ENCODE results near the gene MED13.

GRCh38 chr17:62096401-62096670 is 31.3 kb upstream of the MED13 start:
- TF ChIP-seq CTCF (conservative IDR thresholded peaks at IDR 0.05) (no peak), EZH2 (IDR thresholded peaks at IDR 0.05; ENCODE audit: low read depth) (no peak)

Measured in PC-9 (cell line).